Small intestine (tissue), 16 donors: ENCODE results near the gene RTL5. TPM values are rescaled to one million over a fixed set of nuclear protein-coding genes. Genes with fewer than 3 reads are reported as not detected.
"Not testable (repeated sequence)": the region's sequence is repeated elsewhere in the genome, so short reads cannot be mapped to it uniquely, and the experiment has no call there.

Experiments used
- DNase-seq, 2 donors: peaks; one replicate each; pipeline versions ENCODE4 v3.0.0 to v3.0.0-alpha.2; 2013
- FAIRE-seq: peaks from 2 replicates; lab custom pipeline; 2012; peaks lifted over from hg19 to GRCh38; lab: Jason Lieb, UNC
- H3K27ac ChIP-seq, 3 donors: one replicate each; pipeline ENCODE4 v1.5.1; 2013; ENCODE audit warnings: low read length in 2 of 3, mild to moderate bottlenecking in 2 of 3, control low read depth in 1 of 3, inconsistent platforms in 1 of 3, low read depth in 1 of 3, moderate library complexity in 1 of 3
- H3K27me3 ChIP-seq, 3 donors: one replicate each; pipeline ENCODE4 v1.6.1; 2013; ENCODE audit warnings: low read length in 3 of 3, inconsistent platforms in 1 of 3; ENCODE audit not compliant: control insufficient read depth in 3 of 3, insufficient read depth in 3 of 3
- H3K36me3 ChIP-seq, 3 donors: one replicate each; pipeline ENCODE4 v1.6.1; 2013; ENCODE audit warnings: low read length in 3 of 3, inconsistent platforms in 1 of 3, low read depth in 1 of 3, mild to moderate bottlenecking in 1 of 3, moderate library complexity in 1 of 3; ENCODE audit not compliant: control insufficient read depth in 3 of 3, insufficient read depth in 2 of 3
- H3K4me1 ChIP-seq, 3 donors: one replicate each; pipeline ENCODE4 v1.6.1; 2013; ENCODE audit warnings: low read length in 2 of 3, inconsistent platforms in 1 of 3, low read depth in 1 of 3, mild to moderate bottlenecking in 1 of 3, moderate library complexity in 1 of 3; ENCODE audit not compliant: control insufficient read depth in 3 of 3, insufficient read depth in 2 of 3
- H3K4me3 ChIP-seq, 3 donors: one replicate each; pipeline ENCODE4 v1.5.1; 2013; ENCODE audit warnings: low read length in 3 of 3, control low read depth in 1 of 3, inconsistent platforms in 1 of 3, low read depth in 1 of 3, mild to moderate bottlenecking in 1 of 3, moderate library complexity in 1 of 3
- H3K9me3 ChIP-seq, 2 donors: one replicate each; pipeline ENCODE4 v1.6.1; 2013; ENCODE audit warnings: low read depth in 1 of 2, low read length in 1 of 2; ENCODE audit not compliant: control insufficient read depth in 2 of 2, insufficient read depth in 1 of 2
- WGBS, 3 donors: extraction: QIAGEN DNeasy Blood & Tissue Kit; methylation state at CpG; one replicate each; pipeline ENCODE4 v1.1.7; 2013; 5-methylcytosine and 5-hydroxymethylcytosine counted together
- long read RNA-seq, 10 donors: transcript quantifications; one replicate each; lab custom pipeline, GENCODE V29; 2026
- polyA plus RNA-seq, 4 donors: library from polyadenylated mRNA; stranded (reverse) in 3 of 4; unstranded in 1 of 4; fragments of 200-250 nt in 3 of 4; fragments of 120-200 nt in 1 of 4; gene quantifications; one replicate each; pipeline versions ENCODE4 v1.2.1 to v1.2.3, GENCODE V29; 2013
- donor health status: healthy with polysubstance abuse.
- donor health status: control.
- donor health status: control.
- donor health status: Bipolar disorder and iron deficiency.
- donor health status: healthy.

The RTL5 gene
- polyA plus RNA-seq = 1 to 10 TPM in 2 of 4 donors, under 1 TPM in 2; 0.22 to 4.6 (median 1.1) TPM
- long read RNA-seq, donor 1, full-length matches to known transcripts = 4 of 4 reads
- long read RNA-seq, donor 1, partial matches to known transcripts = 0 of 4 reads
- long read RNA-seq, donor 1, other reads (novel, unspliced or antisense) = 0 of 4 reads
- long read RNA-seq, donor 2, full-length matches to known transcripts = 2 of 2 reads
- long read RNA-seq, donor 2, partial matches to known transcripts = 0 of 2 reads
- long read RNA-seq, donor 2, other reads (novel, unspliced or antisense) = 0 of 2 reads
- long read RNA-seq, donor 3, full-length matches to known transcripts = 5 of 5 reads
- long read RNA-seq, donor 3, partial matches to known transcripts = 0 of 5 reads
- long read RNA-seq, donor 3, other reads (novel, unspliced or antisense) = 0 of 5 reads
- long read RNA-seq, donor 4 = 0 reads
- long read RNA-seq, donor 5, full-length matches to known transcripts = 1 of 1 reads
- long read RNA-seq, donor 5, partial matches to known transcripts = 0 of 1 reads
- long read RNA-seq, donor 5, other reads (novel, unspliced or antisense) = 0 of 1 reads
- long read RNA-seq, donor 6, full-length matches to known transcripts = 3 of 3 reads
- long read RNA-seq, donor 6, partial matches to known transcripts = 0 of 3 reads
- long read RNA-seq, donor 6, other reads (novel, unspliced or antisense) = 0 of 3 reads
- long read RNA-seq, donor 7, full-length matches to known transcripts = 7 of 7 reads
- long read RNA-seq, donor 7, partial matches to known transcripts = 0 of 7 reads
- long read RNA-seq, donor 7, other reads (novel, unspliced or antisense) = 0 of 7 reads
- long read RNA-seq, donor 8 = 0 reads
- long read RNA-seq, donor 9, full-length matches to known transcripts = 2 of 2 reads
- long read RNA-seq, donor 9, partial matches to known transcripts = 0 of 2 reads
- long read RNA-seq, donor 9, other reads (novel, unspliced or antisense) = 0 of 2 reads
- long read RNA-seq, donor 10, full-length matches to known transcripts = 16 of 16 reads
- long read RNA-seq, donor 10, partial matches to known transcripts = 0 of 16 reads
- long read RNA-seq, donor 10, other reads (novel, unspliced or antisense) = 0 of 16 reads

DNA sequence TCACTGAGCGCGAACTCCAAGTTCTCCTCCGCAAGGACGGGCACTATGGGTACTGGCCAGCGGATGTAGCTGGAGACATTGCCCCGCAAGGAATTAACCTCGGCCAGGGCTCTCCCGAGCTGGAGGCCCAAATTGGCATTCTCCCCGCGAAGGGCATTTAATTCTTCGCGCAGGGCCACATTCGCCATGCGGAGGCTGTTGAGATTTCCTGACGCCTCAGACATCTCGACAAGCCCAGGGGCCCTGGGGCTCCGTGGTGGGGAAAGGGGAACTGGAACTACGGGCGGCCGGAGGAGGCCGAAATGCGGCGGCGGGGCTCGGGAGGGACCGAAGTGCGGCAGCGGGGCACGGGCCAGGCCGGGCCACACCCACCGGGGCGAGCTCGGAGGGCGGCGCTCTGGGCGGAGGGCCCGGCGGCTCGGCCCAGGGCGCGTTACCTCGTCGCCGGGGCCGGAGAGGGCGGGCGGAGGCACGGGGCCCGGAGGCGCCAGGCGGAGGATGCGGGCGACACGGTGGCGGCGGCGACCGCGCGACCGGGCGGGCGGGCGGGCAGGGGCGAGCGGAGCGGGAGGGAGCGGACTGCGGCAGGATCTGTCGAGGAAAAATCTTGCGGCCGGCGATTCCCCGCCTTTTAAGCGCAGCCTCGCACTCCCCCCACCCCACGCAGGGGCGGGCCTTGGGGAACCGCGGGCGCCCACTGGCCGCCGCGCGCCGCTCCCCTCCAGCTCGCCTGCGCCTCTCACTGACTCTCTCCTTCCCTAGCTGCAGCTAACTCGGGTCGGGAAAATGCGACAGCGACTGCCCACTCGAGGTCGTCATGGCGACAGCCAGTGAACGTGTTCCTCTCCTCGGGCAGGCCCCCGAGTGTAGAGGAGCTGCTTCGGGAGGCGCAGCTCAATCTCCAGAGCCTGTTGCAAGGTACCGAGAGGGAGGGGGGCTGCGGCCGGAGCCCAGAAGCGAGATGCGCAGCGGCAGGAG, at the start of gene RTL5:
RTL5 (minus strand) TSS at position 599 of the 978 bp plus-strand sequence.
- peaks cover 3 to 23% (median 3%) of the 10 kb centered on the region in 3 donors for H3K27me3 ChIP-seq
- no peaks in the 10 kb centered on the region for H3K9me3 ChIP-seq
- H3K4me1 ChIP-seq = peaks cover 0 to 7% (median 0%) of the 10 kb centered on the region in 3 donors
- FAIRE-seq (no peak), DNase-seq (peak; percentile 24 to 70)
- peak within 1 kb of the TSS in 1 of 3 donors; percentile 25 for H3K27ac ChIP-seq
- peaks cover 0 to 3% (median 0%) of the 10 kb centered on the region in 3 donors for H3K36me3 ChIP-seq
- 2 to 37% (median 9%) methylated on average over 29 to 106 of the region's 106 CpGs for WGBS, 3 donors
- peak within 1 kb of the TSS in 2 of 3 donors; percentile 24 to 41 for H3K4me3 ChIP-seq

DNA sequence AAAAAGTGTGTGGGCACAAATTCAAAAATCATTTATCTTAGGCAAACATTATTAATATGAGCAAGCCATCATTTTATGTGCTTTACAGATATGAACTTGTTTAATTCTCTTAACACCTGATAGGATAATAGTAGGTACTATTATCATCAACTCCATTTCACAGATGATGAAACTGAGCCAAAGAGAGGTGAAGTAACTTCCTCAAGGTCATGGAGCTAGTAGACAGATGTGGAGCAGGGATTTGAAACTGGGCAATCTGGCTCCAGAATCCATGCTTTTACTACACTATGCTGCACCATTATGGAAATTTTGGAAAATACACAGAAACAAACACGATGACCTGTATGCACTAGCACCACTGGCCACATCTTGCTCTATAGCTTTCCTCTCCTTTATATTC, 48.8 kb upstream of the RTL5 start:
- Histone ChIP-seq H3K27ac (peak overlapping the region in 2 of 3 donors; percentile 44 to 73), H3K36me3 (no peaks in the 10 kb centered on the region), H3K4me1 (no peaks in the 10 kb centered on the region), H3K27me3 (no peaks in the 10 kb centered on the region), H3K4me3 (no peak overlapping the region), H3K9me3 (no peaks in the 10 kb centered on the region)
- 24 to 64% (median 33%) methylated on average over 1 of the region's 1 CpG for WGBS, 3 donors
- FAIRE-seq (no peak), DNase-seq (no peak)

DNA sequence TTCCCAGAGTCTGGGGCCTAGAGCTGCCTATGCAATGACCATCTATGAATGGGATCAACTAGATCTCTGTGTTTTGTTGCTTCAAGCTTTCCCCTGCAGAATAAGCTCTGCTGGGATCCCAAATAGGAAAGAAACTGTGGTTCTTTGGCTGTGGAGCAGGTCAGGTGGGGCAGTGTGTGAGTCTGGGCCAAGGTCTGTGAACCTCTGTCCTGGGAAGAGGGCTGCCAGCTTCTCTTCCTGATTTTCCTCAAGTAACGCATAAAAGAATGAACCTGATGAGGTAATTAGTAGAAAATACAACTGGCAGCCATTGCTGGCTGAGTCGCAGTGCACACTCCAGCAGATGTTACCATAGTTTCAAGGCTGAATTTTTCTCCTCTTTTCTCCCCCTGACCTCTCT, 45.3 kb upstream of the RTL5 start:
- WGBS, 3 donors = 83 to 91% (median 86%) methylated on average over 2 of the region's 2 CpGs
- no peak overlapping the region for H3K27ac ChIP-seq
- H3K4me1 ChIP-seq = no peaks in the 10 kb centered on the region
- no peak for DNase-seq
- H3K4me3 ChIP-seq = no peak overlapping the region
- FAIRE-seq = no peak
- H3K27me3 ChIP-seq = no peaks in the 10 kb centered on the region
- no peaks in the 10 kb centered on the region for H3K36me3 ChIP-seq
- no peaks in the 10 kb centered on the region for H3K9me3 ChIP-seq

DNA sequence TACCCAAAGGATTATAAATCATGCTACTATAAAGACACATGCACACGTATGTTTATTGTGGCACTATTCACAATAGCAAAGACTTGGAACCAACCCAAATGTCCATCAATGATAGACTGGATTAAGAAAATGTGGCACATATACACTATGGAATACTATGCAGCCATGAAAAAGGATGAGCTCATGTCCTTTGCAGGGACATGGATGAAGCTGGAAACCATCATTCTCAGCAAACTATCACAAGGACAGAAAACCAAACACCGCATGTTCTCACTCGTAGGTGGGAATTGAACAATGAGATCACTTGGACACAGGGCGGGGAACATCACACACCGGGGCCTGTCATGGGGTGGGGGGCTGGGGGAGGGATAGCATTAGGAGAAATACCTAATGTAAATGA, 44.6 kb upstream of the RTL5 start:
- not testable (repeated sequence) for DNase-seq, H3K27ac ChIP-seq, H3K27me3 ChIP-seq, H3K4me3 ChIP-seq, H3K4me1 ChIP-seq, FAIRE-seq, H3K9me3 ChIP-seq, H3K36me3 ChIP-seq
- 85 to 100% (median 88%) methylated on average over 2 to 4 of the region's 5 CpGs for WGBS, 3 donors

DNA sequence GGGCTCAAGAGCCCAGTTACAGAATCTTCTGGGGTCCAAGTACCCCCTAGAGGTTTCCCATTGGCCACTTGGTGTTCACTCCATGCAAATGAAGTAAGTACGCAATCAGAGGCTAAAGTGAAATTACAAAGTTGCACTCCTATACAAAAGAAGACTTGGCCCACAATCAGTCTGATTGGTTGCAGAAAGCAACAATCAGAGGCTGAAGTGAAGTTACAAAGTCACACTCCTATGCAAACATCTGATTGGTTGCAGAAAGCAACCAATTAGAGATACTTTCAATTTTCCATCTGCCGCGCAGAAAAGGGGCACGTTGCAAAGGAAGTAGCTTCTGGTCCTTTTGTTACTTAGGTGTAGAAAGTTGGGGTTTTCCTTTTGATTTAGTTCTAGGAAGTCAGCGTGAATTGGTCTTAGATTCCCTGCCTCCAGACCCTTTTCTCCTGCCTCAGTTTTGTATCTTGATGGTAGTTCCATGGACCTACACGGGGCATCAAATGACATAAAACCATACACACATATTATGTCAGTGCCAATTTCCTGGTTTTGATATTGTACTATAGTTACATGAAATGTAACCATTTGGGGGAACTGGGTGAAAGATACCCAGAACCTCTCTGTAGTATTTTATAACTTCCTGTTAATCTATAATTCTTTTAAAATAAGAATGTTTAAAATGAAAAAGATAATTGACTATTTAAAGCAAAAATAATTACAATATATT, 37.5 kb upstream of the RTL5 start:
- WGBS, 3 donors = 66 to 73% (median 67%) methylated on average over 6 of the region's 6 CpGs
- H3K27ac ChIP-seq = no peak overlapping the region
- H3K4me3 ChIP-seq = no peak overlapping the region
- no peaks in the 10 kb centered on the region for H3K4me1 ChIP-seq
- H3K36me3 ChIP-seq = no peaks in the 10 kb centered on the region
- FAIRE-seq = no peak
- H3K27me3 ChIP-seq = no peaks in the 10 kb centered on the region
- DNase-seq = peak in 1 of 2 donors; percentile 56
- no peaks in the 10 kb centered on the region for H3K9me3 ChIP-seq

DNA sequence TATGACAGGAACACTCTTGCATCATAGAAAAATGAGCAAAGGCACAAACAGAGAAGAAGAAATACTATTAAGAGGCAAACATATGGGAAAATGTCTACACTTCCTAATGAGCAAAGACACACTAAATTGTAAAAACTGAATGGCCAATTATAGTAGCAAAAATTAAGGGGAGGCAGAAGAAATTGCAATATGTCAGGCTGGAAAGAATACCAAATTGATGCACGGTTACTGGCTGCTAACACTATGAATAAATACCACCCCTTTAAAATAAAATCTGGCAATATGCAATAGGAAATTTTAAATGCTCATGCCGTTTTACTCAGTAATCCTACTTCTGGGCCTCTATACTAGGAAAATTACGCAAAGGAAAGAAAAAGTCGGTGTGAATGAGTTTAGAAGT, 33.8 kb upstream of the RTL5 start:
- no peaks in the 10 kb centered on the region for H3K36me3 ChIP-seq
- DNase-seq (no peak), FAIRE-seq (no peak)
- no peak overlapping the region for H3K4me3 ChIP-seq
- no peaks in the 10 kb centered on the region for H3K27me3 ChIP-seq
- H3K27ac ChIP-seq = no peak overlapping the region
- H3K9me3 ChIP-seq = no peaks in the 10 kb centered on the region
- WGBS, 3 donors = 67 to 82% (median 81%) methylated on average over 4 of the region's 4 CpGs
- H3K4me1 ChIP-seq = no peaks in the 10 kb centered on the region

DNA sequence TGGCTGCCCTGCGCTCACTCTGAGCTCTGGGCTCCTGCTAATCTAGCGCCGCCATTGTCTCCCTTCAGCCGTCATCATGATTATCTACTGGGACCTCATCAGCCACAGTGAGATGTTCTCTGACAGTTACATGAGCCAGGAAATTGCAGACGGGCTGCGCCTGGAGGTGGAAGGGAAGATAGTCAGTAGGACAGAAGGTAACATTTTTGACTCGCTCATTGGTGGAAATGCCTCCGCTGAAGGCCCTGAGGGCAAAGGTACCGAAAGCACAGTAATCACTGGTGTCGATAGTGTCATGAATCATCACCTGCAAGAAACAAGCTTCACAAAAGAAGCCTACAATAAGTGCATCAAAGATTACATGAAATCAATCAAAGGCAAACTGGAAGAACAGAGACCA, 28.1 kb upstream of the RTL5 start:
- Histone ChIP-seq H3K27ac (no peak overlapping the region), H3K36me3 (no peaks in the 10 kb centered on the region), H3K27me3 (no peaks in the 10 kb centered on the region), H3K4me3 (no peak overlapping the region), H3K9me3 (no peaks in the 10 kb centered on the region), H3K4me1 (no peaks in the 10 kb centered on the region)
- 82 to 86% (median 83%) methylated on average over 10 of the region's 10 CpGs for WGBS, 3 donors
- no peak for FAIRE-seq
- DNase-seq = no peak
